ENCODE measurements around the gene ZKSCAN7.
"Not testable (repeated sequence)": the region's sequence is repeated elsewhere in the genome, so short reads cannot be mapped to it uniquely, and the experiment has no call there.

- TF ChIP-seq CTCF, EP300, POLR2A (IDR thresholded peaks at IDR 0.05): not testable (repeated sequence)
These were observed 24.8 kb downstream of the ZKSCAN7 start for GRCh38 chr3:44579749-44580148.

Measured in upper lobe of left lung (tissue), 4 donors.